ENCODE data around the gene MBNL2. TPM values are rescaled to one million over a fixed set of nuclear protein-coding genes. Genes with fewer than 3 reads are reported as not detected.

The MBNL2 gene
- total RNA-seq, 1 experiment from 2014 or later: 0.85 TPM

DNA sequence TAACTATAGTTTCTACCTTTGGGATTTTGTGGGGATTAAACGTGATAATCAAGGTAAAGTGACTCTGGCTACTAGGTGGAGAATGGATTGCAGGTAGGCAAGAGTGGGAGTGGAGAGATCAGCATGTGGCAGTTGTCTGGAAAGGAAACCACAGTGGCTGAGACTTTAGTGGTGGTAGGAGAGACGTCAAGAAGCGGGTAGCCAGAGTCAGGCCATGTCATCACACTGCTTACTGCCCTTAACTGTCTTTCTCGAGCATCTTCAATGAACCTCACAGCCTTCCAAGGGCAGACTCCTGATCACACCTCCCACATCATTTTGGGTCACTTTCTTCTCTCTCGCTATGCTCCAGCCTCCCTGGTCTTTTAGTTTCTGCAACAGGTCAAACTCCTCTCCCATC lies 28.6 kb upstream of the MBNL2 start:
- Mint-ChIP-seq H3K27ac (no peak overlapping the region), H3K4me3 (no peak overlapping the region), H3K9me3 (peaks cover 26% of the 10 kb centered on the region), H3K27me3 (ENCODE audit: low read depth) (peaks cover 3% of the 10 kb centered on the region), H3K36me3 (no peaks in the 10 kb centered on the region), H3K4me1 (peaks cover 31% of the 10 kb centered on the region)
- ATAC-seq: no peak
- ChIA-PET CTCF (no interaction called here), POLR2A (no interaction called here)
- DNase-seq (ENCODE audit: low spot score): no peak
- no peak for TF ChIP-seq CBFB (CRISPR knock-in tag; IDR thresholded peaks at IDR 0.05; ENCODE audit: low read depth)

DNA sequence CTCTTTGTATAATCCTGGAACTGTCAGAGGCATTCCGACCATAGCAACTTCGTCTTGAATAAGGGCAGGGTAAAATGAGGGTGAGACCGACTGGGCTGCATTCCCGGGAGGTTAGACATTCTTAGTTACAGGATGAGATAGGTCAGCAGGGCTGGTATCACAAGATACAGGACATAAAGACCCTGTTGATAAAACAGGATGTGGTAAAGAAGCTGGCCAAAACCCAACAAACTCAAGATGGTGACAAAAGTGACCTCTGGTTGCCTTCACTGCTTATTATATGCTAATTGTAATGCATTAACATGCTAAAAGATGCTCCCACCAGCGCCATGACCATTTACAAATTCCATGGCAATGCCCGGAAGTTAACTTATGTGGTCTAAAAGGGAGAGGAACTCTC lies 27.7 kb upstream of the MBNL2 start:
- H3K27me3 Mint-ChIP-seq (ENCODE audit: low read depth): peaks cover 3% of the 10 kb centered on the region
- DNase-seq (ENCODE audit: low spot score) (no peak), ATAC-seq (no peak; the same call in 1 of the 2 replicates)
- no peak for TF ChIP-seq IRF2 (CRISPR knock-in tag; IDR thresholded peaks at IDR 0.05; ENCODE audit: borderline replicate concordance, low read depth)
- TF ChIP-seq CREM (CRISPR knock-in tag; IDR thresholded peaks at IDR 0.05): no peak
- TF ChIP-seq NFYB (CRISPR knock-in tag; conservative IDR thresholded peaks at IDR 0.05; ENCODE audit: low read depth): no peak
- TF ChIP-seq FOXK1 (CRISPR knock-in tag; IDR thresholded peaks at IDR 0.05): no peak
- TF ChIP-seq, protein P1, sequence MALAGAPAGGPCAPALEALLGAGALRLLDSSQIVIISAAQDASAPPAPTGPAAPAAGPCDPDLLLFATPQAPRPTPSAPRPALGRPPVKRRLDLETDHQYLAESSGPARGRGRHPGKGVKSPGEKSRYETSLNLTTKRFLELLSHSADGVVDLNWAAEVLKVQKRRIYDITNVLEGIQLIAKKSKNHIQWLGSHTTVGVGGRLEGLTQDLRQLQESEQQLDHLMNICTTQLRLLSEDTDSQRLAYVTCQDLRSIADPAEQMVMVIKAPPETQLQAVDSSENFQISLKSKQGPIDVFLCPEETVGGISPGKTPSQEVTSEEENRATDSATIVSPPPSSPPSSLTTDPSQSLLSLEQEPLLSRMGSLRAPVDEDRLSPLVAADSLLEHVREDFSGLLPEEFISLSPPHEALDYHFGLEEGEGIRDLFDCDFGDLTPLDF (CRISPR knock-in tag; IDR thresholded peaks at IDR 0.05): no peak
- no peak for TF ChIP-seq NR1H2 (CRISPR knock-in tag; IDR thresholded peaks at IDR 0.05)
- TF ChIP-seq, protein P2, sequence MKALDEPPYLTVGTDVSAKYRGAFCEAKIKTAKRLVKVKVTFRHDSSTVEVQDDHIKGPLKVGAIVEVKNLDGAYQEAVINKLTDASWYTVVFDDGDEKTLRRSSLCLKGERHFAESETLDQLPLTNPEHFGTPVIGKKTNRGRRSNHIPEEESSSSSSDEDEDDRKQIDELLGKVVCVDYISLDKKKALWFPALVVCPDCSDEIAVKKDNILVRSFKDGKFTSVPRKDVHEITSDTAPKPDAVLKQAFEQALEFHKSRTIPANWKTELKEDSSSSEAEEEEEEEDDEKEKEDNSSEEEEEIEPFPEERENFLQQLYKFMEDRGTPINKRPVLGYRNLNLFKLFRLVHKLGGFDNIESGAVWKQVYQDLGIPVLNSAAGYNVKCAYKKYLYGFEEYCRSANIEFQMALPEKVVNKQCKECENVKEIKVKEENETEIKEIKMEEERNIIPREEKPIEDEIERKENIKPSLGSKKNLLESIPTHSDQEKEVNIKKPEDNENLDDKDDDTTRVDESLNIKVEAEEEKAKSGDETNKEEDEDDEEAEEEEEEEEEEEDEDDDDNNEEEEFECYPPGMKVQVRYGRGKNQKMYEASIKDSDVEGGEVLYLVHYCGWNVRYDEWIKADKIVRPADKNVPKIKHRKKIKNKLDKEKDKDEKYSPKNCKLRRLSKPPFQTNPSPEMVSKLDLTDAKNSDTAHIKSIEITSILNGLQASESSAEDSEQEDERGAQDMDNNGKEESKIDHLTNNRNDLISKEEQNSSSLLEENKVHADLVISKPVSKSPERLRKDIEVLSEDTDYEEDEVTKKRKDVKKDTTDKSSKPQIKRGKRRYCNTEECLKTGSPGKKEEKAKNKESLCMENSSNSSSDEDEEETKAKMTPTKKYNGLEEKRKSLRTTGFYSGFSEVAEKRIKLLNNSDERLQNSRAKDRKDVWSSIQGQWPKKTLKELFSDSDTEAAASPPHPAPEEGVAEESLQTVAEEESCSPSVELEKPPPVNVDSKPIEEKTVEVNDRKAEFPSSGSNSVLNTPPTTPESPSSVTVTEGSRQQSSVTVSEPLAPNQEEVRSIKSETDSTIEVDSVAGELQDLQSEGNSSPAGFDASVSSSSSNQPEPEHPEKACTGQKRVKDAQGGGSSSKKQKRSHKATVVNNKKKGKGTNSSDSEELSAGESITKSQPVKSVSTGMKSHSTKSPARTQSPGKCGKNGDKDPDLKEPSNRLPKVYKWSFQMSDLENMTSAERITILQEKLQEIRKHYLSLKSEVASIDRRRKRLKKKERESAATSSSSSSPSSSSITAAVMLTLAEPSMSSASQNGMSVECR (CRISPR knock-in tag; IDR thresholded peaks at IDR 0.05; ENCODE audit: borderline replicate concordance): no peak
- H3K4me1 Mint-ChIP-seq: peaks cover 31% of the 10 kb centered on the region
- H3K27ac Mint-ChIP-seq: no peak overlapping the region
- ChIA-PET POLR2A (no interaction called here), CTCF (no interaction called here)
- H3K4me3 Mint-ChIP-seq: no peak overlapping the region
- H3K36me3 Mint-ChIP-seq: no peaks in the 10 kb centered on the region
- peaks cover 35% of the 10 kb centered on the region for H3K9me3 Mint-ChIP-seq

DNA sequence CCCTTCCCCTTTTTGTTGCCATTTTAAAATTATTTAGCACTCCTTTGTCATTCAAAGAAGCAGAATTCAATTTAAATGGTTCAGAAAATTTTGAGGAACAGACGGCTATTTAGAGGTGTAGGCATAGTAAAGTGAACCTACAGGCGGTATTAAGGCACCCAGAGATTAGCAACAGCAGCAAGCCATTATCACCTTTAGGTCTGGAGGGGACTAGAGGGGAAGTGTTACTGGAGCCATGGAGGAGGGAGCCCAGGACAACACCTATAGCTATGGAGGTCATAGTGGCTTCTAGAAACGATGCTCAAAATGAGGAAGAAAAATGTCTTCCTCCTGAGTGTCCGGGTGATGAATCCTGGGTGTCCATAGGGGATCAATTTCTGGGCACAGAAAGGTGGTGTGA lies 25.8 kb upstream of the MBNL2 start:
- no peak overlapping the region for H3K4me3 Mint-ChIP-seq
- ATAC-seq: peak; percentile 61
- TF ChIP-seq ESRRA (CRISPR knock-in tag; IDR thresholded peaks at IDR 0.05; ENCODE audit: borderline replicate concordance) (no peak), SOX15 (CRISPR knock-in tag; IDR thresholded peaks at IDR 0.05) (no peak), OVOL2 (CRISPR knock-in tag; IDR thresholded peaks at IDR 0.05; ENCODE audit: borderline replicate concordance) (no peak), TP53 (CRISPR knock-in tag; IDR thresholded peaks at IDR 0.05) (no peak), FOXJ3 (CRISPR knock-in tag; IDR thresholded peaks at IDR 0.05; ENCODE audit: borderline replicate concordance) (no peak), GTF2I (CRISPR knock-in tag; conservative IDR thresholded peaks at IDR 0.05) (no peak), RELA (CRISPR knock-in tag; IDR thresholded peaks at IDR 0.05; ENCODE audit: borderline replicate concordance) (no peak)
- TF ChIP-seq, protein P3, sequence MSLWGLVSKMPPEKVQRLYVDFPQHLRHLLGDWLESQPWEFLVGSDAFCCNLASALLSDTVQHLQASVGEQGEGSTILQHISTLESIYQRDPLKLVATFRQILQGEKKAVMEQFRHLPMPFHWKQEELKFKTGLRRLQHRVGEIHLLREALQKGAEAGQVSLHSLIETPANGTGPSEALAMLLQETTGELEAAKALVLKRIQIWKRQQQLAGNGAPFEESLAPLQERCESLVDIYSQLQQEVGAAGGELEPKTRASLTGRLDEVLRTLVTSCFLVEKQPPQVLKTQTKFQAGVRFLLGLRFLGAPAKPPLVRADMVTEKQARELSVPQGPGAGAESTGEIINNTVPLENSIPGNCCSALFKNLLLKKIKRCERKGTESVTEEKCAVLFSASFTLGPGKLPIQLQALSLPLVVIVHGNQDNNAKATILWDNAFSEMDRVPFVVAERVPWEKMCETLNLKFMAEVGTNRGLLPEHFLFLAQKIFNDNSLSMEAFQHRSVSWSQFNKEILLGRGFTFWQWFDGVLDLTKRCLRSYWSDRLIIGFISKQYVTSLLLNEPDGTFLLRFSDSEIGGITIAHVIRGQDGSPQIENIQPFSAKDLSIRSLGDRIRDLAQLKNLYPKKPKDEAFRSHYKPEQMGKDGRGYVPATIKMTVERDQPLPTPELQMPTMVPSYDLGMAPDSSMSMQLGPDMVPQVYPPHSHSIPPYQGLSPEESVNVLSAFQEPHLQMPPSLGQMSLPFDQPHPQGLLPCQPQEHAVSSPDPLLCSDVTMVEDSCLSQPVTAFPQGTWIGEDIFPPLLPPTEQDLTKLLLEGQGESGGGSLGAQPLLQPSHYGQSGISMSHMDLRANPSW (CRISPR knock-in tag; conservative IDR thresholded peaks at IDR 0.05; ENCODE audit: low read depth): no peak
- TF ChIP-seq, protein P4, sequence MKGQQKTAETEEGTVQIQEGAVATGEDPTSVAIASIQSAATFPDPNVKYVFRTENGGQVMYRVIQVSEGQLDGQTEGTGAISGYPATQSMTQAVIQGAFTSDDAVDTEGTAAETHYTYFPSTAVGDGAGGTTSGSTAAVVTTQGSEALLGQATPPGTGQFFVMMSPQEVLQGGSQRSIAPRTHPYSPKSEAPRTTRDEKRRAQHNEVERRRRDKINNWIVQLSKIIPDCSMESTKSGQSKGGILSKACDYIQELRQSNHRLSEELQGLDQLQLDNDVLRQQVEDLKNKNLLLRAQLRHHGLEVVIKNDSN (CRISPR knock-in tag; IDR thresholded peaks at IDR 0.05): no peak
- TF ChIP-seq, protein P1 (CRISPR knock-in tag; IDR thresholded peaks at IDR 0.05): no peak
- DNase-seq (ENCODE audit: low spot score): no peak
- POLR2A ChIA-PET: no interaction called here
- CTCF ChIA-PET: interaction anchor here (1.6 kb wide), 1 partner anchor 86 kb away, joined by 3 read pairs; no protein-coding TSS in a partner anchor
- H3K9me3 Mint-ChIP-seq: peaks cover 35% of the 10 kb centered on the region
- H3K4me1 Mint-ChIP-seq: peaks cover 31% of the 10 kb centered on the region
- no peaks in the 10 kb centered on the region for H3K36me3 Mint-ChIP-seq
- H3K27me3 Mint-ChIP-seq (ENCODE audit: low read depth): peaks cover 3% of the 10 kb centered on the region
- H3K27ac Mint-ChIP-seq: no peak overlapping the region
